Measurements from ENCODE around the gene ARHGAP9. TPM values are rescaled to one million over a fixed set of nuclear protein-coding genes. Genes with fewer than 3 reads are reported as not detected.

ARHGAP9 gene
- total RNA-seq, 1 donor from 2014 or later = 37.7 TPM

DNA sequence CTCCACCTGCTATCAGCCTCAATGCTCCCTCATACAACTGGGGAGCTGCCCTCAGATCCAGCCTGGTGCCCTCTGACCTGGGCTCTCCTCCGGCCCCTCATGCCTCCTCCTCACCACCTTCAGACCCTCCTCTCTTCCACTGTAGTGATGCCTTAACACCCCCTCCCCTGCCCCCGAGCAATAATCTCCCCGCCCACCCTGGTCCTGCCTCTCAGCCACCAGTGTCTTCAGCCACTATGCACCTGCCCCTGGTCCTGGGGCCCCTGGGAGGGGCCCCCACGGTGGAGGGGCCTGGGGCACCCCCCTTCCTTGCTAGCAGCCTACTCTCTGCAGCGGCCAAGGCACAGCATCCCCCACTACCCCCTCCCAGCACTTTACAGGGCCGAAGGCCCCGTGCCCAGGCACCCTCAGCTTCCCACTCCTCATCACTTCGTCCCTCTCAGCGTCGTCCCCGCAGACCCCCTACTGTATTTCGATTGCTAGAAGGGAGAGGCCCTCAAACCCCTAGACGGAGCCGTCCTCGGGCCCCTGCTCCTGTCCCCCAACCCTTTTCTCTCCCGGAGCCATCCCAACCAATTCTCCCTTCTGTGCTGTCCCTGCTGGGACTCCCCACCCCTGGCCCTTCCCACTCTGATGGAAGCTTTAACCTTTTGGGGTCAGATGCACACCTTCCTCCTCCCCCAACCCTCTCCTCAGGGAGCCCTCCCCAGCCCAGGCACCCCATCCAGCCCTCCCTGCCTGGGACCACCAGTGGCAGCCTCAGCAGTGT is 46.1 kb upstream of the ARHGAP9 start:
- ATAC-seq (no peak), DNase-seq (no peak)
- Histone ChIP-seq H3K9me3 (no peaks in the 10 kb centered on the region), H3K4me3 (no peak overlapping the region), H3K4me1 (peaks cover 32% of the 10 kb centered on the region), H3K27ac (no peak overlapping the region), H3K27me3 (no peaks in the 10 kb centered on the region), H3K36me3 (peaks cover 67% of the 10 kb centered on the region)
- intact Hi-C loops (cut with DNase I) = no loop called here
- TF ChIP-seq, protein P1, sequence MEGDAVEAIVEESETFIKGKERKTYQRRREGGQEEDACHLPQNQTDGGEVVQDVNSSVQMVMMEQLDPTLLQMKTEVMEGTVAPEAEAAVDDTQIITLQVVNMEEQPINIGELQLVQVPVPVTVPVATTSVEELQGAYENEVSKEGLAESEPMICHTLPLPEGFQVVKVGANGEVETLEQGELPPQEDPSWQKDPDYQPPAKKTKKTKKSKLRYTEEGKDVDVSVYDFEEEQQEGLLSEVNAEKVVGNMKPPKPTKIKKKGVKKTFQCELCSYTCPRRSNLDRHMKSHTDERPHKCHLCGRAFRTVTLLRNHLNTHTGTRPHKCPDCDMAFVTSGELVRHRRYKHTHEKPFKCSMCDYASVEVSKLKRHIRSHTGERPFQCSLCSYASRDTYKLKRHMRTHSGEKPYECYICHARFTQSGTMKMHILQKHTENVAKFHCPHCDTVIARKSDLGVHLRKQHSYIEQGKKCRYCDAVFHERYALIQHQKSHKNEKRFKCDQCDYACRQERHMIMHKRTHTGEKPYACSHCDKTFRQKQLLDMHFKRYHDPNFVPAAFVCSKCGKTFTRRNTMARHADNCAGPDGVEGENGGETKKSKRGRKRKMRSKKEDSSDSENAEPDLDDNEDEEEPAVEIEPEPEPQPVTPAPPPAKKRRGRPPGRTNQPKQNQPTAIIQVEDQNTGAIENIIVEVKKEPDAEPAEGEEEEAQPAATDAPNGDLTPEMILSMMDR (IDR thresholded peaks at IDR 0.05) = no peak

- Histone ChIP-seq H3K36me3 (peaks cover 59% of the 10 kb centered on the region), H3K4me3 (no peak overlapping the region), H3K27me3 (no peaks in the 10 kb centered on the region), H3K9me3 (no peaks in the 10 kb centered on the region), H3K4me1 (peaks cover 32% of the 10 kb centered on the region), H3K27ac (no peak overlapping the region)
- DNase-seq (no peak), ATAC-seq (no peak)
- intact Hi-C loops (cut with DNase I) = no loop called here
- TF ChIP-seq, protein P1 (IDR thresholded peaks at IDR 0.05) = no peak
Observed at GRCh38 chr12:57524814-57525614, 45.3 kb upstream of the ARHGAP9 start.

DNA sequence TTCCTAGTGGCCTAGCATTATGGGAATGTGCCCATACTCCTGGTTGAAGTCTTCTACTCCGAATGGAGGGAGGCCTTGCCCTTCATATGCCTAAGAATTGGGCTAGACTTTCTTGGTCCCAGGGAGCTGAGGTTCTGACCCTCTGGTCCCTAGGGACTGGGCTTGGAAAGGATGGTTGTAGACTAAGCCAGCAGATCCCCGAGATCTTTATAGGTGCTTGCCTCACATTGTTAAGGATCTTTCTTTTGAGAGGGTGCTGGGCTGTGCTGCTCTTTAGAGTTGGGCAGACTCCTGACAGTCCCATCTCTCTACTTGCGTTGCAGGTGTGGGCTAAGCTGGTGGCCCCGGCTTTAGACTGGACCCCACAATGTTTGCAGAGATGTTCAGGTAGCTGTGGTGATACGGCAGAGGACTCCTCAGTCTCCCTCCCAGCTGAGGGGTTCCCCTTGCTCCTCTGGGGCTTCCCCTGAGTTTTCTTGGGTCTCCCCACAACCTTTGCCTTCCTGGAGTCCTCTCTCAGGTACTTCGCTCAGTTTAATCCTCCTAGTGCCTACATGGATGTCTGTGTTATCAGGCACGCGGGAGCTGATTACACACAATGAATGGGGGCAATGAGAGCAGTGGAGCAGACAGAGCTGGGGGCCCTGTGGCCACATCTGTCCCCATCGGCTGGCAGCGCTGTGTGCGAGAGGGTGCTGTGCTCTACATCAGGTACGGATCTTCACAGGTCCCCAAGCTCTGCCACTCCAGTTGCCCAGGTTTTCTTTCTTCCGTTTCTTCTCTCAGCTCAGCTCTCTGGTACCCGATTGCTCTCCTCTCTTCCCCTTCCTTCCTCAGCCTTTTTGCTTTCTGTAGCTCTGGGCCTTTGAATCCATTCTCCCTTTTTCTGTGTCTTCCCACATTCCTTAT is 44.3 kb upstream of the ARHGAP9 start:
- Histone ChIP-seq H3K36me3 (peaks cover 49% of the 10 kb centered on the region), H3K4me1 (peaks cover 37% of the 10 kb centered on the region), H3K27ac (peak overlapping the region; percentile 89), H3K4me3 (peak overlapping the region; percentile 74), H3K9me3 (no peaks in the 10 kb centered on the region), H3K27me3 (no peaks in the 10 kb centered on the region)
- ATAC-seq = no peak
- intact Hi-C loops (cut with DNase I) = no loop called here
- no peak for DNase-seq
- TF ChIP-seq, protein P1 (IDR thresholded peaks at IDR 0.05) = no peak

- peaks cover 45% of the 10 kb centered on the region for H3K4me1 ChIP-seq
- DNase-seq (peak; percentile 89), ATAC-seq (peak; percentile 12)
- H3K27me3 ChIP-seq = no peaks in the 10 kb centered on the region
- TF ChIP-seq, protein P1 (IDR thresholded peaks at IDR 0.05) = no peak
- intact Hi-C loops (cut with DNase I) = no loop called here
- peaks cover 42% of the 10 kb centered on the region for H3K36me3 ChIP-seq
- H3K27ac ChIP-seq = peak overlapping the region; percentile 89
- H3K9me3 ChIP-seq = no peaks in the 10 kb centered on the region
- H3K4me3 ChIP-seq = peak overlapping the region; percentile 74
Observed at GRCh38 chr12:57522887-57523705, 43.4 kb upstream of the ARHGAP9 start.
